Muscle of leg (tissue), 11 donors: ENCODE measurements around the gene SMARCA5. TPM values are rescaled to one million over a fixed set of nuclear protein-coding genes. Genes with fewer than 3 reads are reported as not detected.

Experiments used
- DNase-seq: peaks from one replicate; pipeline ENCODE4 v3.0.0; 2013
- H3K27ac ChIP-seq: one replicate; pipeline ENCODE4 v1.5.1; 2013; ENCODE audit warnings: mild to moderate bottlenecking, low read length, control low read depth
- H3K27me3 ChIP-seq: one replicate; pipeline ENCODE4 v1.6.1; 2013; ENCODE audit warnings: low read length; ENCODE audit not compliant: control insufficient read depth, insufficient read depth
- H3K36me3 ChIP-seq: one replicate; pipeline ENCODE4 v1.6.1; 2013; ENCODE audit warnings: low read length; ENCODE audit not compliant: control insufficient read depth, insufficient read depth
- H3K4me1 ChIP-seq: one replicate; pipeline ENCODE4 v1.6.1; 2013; ENCODE audit warnings: low read length; ENCODE audit not compliant: control insufficient read depth, insufficient read depth
- H3K4me3 ChIP-seq: one replicate; pipeline ENCODE4 v1.5.1; 2013; ENCODE audit warnings: low read length, control low read depth
- H3K9me3 ChIP-seq: replicated peaks from 2 replicates; pipeline ENCODE4 v1.6.1; 2013; ENCODE audit warnings: low read depth, low read length; ENCODE audit not compliant: control insufficient read depth
- WGBS: methylation state at CpG from one replicate; pipeline ENCODE4 v1.1.5; 2013; ENCODE audit warnings: missing lambda C conversion rate; ENCODE audit not compliant: insufficient coverage; 5-methylcytosine and 5-hydroxymethylcytosine counted together
- polyA plus RNA-seq, 8 donors: library from polyadenylated mRNA; unstranded; fragments of 120-200 nt; gene quantifications; one replicate each; pipeline versions ENCODE4 v1.2.1 to v1.2.3, GENCODE V29; 2013; ENCODE audit warnings: inconsistent platforms in 1 of 8, low replicate concordance in 1 of 8; ENCODE audit not compliant: insufficient read length in 8 of 8, insufficient read depth in 1 of 8
- total RNA-seq: library from RNA; stranded (reverse); fragments of 120-200 nt; gene quantifications from one replicate; pipeline ENCODE4 v1.2.4, GENCODE V29; 2013

SMARCA5 gene
- total and polyA plus RNA-seq, 9 donors, result 35.3 to 76.6 (median 60.3) TPM

GRCh38 chr4:143558823-143559756 lies 45.6 kb downstream of the SMARCA5 start:
- Histone ChIP-seq H3K4me1 (peaks cover 5% of the 10 kb centered on the region), H3K9me3 (no peaks in the 10 kb centered on the region), H3K4me3 (peak overlapping the region; percentile 53), H3K27ac (peak overlapping the region; percentile 62), H3K36me3 (peaks cover 8% of the 10 kb centered on the region), H3K27me3 (peaks cover 5% of the 10 kb centered on the region)
- peak; percentile 91 for DNase-seq
- WGBS, result 4% methylated on average over 53 of the region's 57 CpGs

DNA sequence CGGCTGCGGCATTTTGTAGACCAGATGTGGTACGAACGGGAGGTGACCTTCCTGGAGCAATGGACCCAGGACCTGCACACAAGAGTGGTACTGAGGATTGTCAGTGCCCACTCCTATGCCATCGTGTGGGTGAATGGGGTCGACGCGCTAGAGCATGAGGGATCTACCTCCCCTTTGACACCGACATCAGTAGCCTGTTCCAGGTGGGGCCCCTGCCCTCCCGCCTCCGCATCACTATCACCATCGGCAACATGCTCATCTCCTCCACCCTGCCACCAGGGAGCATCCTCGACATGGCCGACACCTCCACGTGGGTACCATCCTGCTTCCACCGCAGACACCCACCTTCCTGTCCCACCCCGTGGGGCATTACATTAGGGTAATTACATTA lies 46.2 kb downstream of the SMARCA5 start:
- Histone ChIP-seq H3K27ac (no peak overlapping the region), H3K4me3 (peak overlapping the region; percentile 53), H3K4me1 (peaks cover 5% of the 10 kb centered on the region), H3K36me3 (peaks cover 7% of the 10 kb centered on the region), H3K9me3 (no peaks in the 10 kb centered on the region), H3K27me3 (peaks cover 5% of the 10 kb centered on the region)
- WGBS, result 62% methylated on average over 10 of the region's 17 CpGs
- DNase-seq, result peak; percentile 14

DNA sequence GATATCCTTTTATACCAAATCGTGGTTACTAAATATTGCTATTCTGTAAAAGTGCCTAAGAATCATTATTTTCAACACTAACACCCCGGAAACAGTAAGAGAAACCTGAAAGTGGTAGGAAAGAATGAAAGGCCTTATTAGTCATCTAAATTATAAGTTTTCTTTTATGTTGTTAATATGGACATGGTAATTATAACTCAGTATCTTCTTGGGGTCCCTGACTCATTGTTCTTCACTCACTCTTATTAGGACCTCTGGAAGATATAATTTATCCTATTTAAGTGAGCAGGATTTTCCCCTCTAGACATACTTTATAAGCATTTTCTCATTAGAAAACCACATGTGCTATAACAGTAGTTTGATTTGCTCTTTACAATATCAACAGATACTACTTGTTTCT lies 51.0 kb downstream of the SMARCA5 start:
- no CpG with 5 or more reads among the region's 2 CpGs for WGBS
- Histone ChIP-seq H3K9me3 (no peaks in the 10 kb centered on the region), H3K36me3 (no peaks in the 10 kb centered on the region), H3K4me3 (no peak overlapping the region), H3K27ac (no peak overlapping the region), H3K27me3 (peaks cover 5% of the 10 kb centered on the region), H3K4me1 (peaks cover 5% of the 10 kb centered on the region)
- no peak for DNase-seq

- no peak for DNase-seq
- Histone ChIP-seq H3K27me3 (no peaks in the 10 kb centered on the region), H3K4me1 (no peaks in the 10 kb centered on the region), H3K4me3 (no peak overlapping the region), H3K27ac (no peak overlapping the region), H3K9me3 (no peaks in the 10 kb centered on the region), H3K36me3 (no peaks in the 10 kb centered on the region)
Observed at GRCh38 chr4:143575331-143575730, 61.8 kb downstream of the SMARCA5 start.

- DNase-seq, result no peak
- Histone ChIP-seq H3K27ac (no peak overlapping the region), H3K4me1 (peaks cover 3% of the 10 kb centered on the region), H3K9me3 (peaks cover 22% of the 10 kb centered on the region), H3K36me3 (no peaks in the 10 kb centered on the region), H3K4me3 (no peak overlapping the region), H3K27me3 (no peaks in the 10 kb centered on the region)
- WGBS, result 69% methylated on average over 3 of the region's 3 CpGs
Observed at GRCh38 chr4:143581331-143581946, 67.9 kb downstream of the SMARCA5 start.

GRCh38 chr4:143585548-143585947 lies 72.0 kb downstream of the SMARCA5 start:
- no peaks in the 10 kb centered on the region for H3K27me3 ChIP-seq
- whole genome bisulfite sequencing, result 80% methylated on average over 1 of the region's 6 CpGs

GRCh38 chr4:143586080-143586479 lies 72.6 kb downstream of the SMARCA5 start:
- Histone ChIP-seq H3K9me3 (peaks cover 22% of the 10 kb centered on the region), H3K4me3 (no peak overlapping the region), H3K27me3 (no peaks in the 10 kb centered on the region), H3K36me3 (no peaks in the 10 kb centered on the region), H3K27ac (no peak overlapping the region), H3K4me1 (peaks cover 3% of the 10 kb centered on the region)
- peak; percentile 25 for DNase-seq

More at GRCh38 chr4:143585548-143585947, 72.0 kb downstream of the SMARCA5 start:
- H3K36me3 ChIP-seq, result no peaks in the 10 kb centered on the region
- peaks cover 3% of the 10 kb centered on the region for H3K4me1 ChIP-seq
- H3K4me3 ChIP-seq, result no peak overlapping the region
- DNase-seq, result no peak
- H3K9me3 ChIP-seq, result peaks cover 22% of the 10 kb centered on the region
- no peak overlapping the region for H3K27ac ChIP-seq

DNA sequence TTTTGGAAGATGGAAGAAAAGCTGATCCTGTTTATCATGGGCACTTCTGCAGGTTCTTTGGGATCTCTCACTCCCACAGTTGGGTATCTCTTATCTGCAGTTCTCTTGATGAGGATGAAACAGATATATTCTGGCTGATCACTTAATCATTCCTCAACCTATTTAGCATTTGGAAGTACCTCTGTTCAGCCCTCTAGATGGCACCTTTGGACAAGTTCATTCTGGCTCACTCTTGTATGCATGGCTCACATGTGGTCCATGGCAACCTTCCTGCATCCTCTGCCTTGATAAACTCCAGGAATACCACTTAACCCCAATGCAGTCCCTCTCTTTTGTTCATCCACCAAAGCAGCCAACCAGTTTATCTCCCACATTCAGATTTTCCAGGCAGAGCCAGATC lies 74.2 kb downstream of the SMARCA5 start:
- H3K9me3 ChIP-seq, result peaks cover 12% of the 10 kb centered on the region
- no peak overlapping the region for H3K27ac ChIP-seq
- H3K36me3 ChIP-seq, result no peaks in the 10 kb centered on the region
- H3K4me1 ChIP-seq, result no peaks in the 10 kb centered on the region
- no peak overlapping the region for H3K4me3 ChIP-seq
- DNase-seq, result no peak
- no peaks in the 10 kb centered on the region for H3K27me3 ChIP-seq

DNA sequence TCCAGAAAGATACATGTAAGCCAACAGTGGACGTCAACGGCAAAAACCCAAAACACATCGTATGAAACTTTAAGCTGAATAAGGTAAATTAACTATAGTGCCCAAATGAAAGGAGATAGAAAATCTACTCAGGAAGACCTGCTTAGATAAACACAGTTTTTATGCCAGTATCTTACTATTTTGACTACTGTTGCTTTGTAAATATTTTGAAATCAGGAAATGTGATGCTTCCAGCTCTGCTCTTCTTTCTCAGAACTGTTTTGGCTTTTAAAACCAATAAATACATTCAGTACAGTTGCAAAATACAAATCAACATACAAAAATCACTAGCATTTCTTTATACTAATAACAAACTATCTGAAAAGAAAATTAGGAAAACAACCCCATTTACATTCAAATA lies 83.8 kb downstream of the SMARCA5 start:
- H3K36me3 ChIP-seq, result no peaks in the 10 kb centered on the region
- no peaks in the 10 kb centered on the region for H3K9me3 ChIP-seq
- WGBS, result no CpG with 5 or more reads among the region's 3 CpGs
- peak; percentile 68 for DNase-seq
- no peak overlapping the region for H3K27ac ChIP-seq
- no peaks in the 10 kb centered on the region for H3K27me3 ChIP-seq
- H3K4me3 ChIP-seq, result no peak overlapping the region
- no peaks in the 10 kb centered on the region for H3K4me1 ChIP-seq

DNA sequence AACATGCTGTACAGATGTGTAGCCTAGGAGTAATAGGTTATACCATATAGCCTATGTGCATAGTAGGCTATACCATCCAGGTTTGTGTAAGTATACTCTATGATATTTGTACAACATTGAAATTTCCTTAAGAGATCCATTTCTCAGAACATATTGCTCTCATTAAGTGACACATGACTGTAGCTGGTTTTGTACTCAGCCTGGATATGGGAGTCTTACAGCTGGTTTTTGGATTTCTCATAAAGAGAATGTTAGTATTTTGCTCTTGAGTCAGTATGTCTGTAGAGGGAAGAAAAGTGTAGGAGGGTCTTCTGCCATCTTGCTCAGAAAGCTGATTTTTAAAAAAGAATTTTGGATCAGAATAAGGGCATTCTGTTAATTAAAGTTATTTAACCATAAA lies 85.3 kb downstream of the SMARCA5 start:
- no peak overlapping the region for H3K4me3 ChIP-seq
- no peak overlapping the region for H3K27ac ChIP-seq
- H3K27me3 ChIP-seq, result no peaks in the 10 kb centered on the region
- peak; percentile 52 for DNase-seq
- H3K4me1 ChIP-seq, result no peaks in the 10 kb centered on the region
- no peaks in the 10 kb centered on the region for H3K36me3 ChIP-seq
- no peaks in the 10 kb centered on the region for H3K9me3 ChIP-seq
